AG08395 (cell line): ENCODE results near the gene SPACA6.
"Not testable (repeated sequence)": the region's sequence is repeated elsewhere in the genome, so short reads cannot be mapped to it uniquely, and the experiment has no call there.

ENCODE experiments used
- DNase-seq: peaks from one replicate; pipeline ENCODE4 v3.0.0; 2012; ENCODE audit warnings: mixed read lengths, low spot score

The SPACA6 gene

DNA sequence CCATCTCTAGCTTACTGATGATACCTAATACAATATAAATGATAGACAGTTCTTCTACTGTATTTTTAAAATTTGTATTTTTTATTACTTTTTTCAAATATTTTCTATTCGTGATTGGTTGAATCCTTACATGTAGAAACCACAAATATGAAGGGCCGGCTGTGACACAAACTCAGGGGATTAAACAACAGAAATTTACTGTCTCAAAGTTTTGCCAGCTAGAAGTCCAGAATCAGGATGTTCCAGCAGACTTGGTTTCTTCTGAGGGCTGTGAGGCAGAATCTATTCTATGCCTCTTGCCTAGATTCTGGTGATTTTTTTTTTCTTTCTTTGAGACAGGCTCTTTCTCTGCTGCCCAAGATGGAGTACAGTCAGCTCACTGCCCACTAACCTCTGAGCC is 44.8 kb downstream of the SPACA6 start:
- no peak for DNase-seq

GRCh38 chr19:51738523-51738922 is 45.4 kb downstream of the SPACA6 start:
- not testable (repeated sequence) for DNase-seq

- peak; percentile 29 for DNase-seq
Measured at GRCh38 chr19:51739466-51740213, 46.5 kb downstream of the SPACA6 start.

DNA sequence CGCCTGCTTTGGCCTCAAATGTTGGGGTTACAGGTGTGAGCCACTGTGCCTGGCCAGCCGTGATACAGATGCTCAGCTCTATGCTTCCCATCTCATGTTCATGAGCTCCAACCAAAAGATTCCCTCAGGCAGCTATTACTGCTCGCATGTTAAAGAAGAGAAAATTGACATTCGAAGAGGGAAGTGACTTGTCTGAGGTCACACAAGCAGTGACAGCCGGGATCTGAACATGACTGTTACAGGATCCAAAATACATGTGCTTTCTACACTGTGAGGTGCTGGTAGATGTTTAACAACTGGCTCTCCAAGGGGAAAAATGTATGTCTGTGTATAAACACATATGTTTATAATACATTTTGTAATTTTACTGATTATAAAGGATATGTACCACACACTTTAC is 47.2 kb downstream of the SPACA6 start:
- no peak for DNase-seq

DNA sequence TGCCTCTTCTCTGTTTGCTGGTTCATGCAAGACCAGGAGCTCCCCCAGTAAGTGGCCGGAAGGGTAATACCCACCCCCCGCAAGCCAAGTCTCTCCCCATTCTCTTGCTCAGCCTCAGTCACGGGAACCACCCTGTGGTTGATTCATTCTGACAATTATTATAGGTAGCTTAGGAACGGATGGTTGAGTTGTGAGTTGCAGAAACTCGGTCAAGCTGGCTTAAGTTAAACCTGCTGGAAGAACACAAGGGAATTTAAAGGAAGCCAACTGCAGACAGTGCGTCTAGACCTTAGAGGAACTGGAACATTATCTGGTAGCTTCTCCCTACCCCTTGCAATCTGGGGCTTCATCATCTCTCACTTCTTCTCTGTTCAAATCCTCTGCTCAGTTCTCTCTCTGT is 49.7 kb downstream of the SPACA6 start:
- DNase-seq, result peak; percentile 70

GRCh38 chr19:51743405-51743804 is 50.3 kb downstream of the SPACA6 start:
- DNase-seq, result no peak

DNA sequence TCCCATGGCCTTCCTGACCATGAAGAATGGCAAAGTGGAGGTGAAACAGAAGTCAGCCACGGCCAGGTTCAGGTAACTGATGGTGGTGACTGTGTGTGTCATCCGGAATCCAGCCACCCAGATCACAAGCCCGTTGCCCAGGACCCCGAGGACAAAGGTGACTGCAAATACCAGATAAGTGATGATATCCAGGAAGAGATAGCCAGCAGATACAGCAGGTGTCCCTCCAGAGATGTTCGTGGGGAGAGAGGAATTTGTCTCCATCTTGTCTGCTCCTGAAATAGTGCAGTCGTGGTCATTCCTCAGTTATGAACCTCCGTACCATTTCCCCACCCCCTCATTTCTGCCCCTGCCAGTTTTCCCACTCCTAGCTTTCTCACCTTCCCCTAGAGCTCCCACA is 53.6 kb downstream of the SPACA6 start:
- no peak for DNase-seq

GRCh38 chr19:51749979-51750378 is 56.8 kb downstream of the SPACA6 start:
- DNase-seq, result peak; percentile 85

GRCh38 chr19:51750400-51751094 is 57.4 kb downstream of the SPACA6 start:
- DNase-seq, result peak; percentile 61

DNA sequence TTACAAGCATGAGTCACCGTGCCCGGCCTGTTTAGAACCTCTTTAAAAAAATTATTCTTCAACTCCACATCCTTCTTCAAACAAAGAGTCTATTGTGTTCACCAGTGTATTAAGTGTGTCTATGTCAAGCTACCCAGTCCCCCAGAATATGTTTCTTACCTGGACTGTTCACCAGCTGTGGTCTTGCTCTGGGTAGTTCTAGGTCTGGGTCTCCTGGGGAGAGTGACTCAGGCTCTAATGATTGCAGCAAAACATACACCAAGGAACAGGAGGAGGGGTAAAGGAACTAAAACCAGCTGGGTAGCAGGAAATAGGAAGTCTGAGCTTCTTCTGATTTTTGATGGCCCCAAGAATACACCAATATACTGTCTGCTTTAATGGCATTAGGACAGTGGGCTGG is 58.5 kb downstream of the SPACA6 start, which contains the start of gene FPR1:
Gene FPR1 (minus strand): TSS at position 224 of the 400 bp plus-strand sequence. CDS start 4,884 bp downstream, outside the sequence.
- peak; percentile 33 for DNase-seq

- DNase-seq, result no peak
Measured at GRCh38 chr19:51754109-51754508, 61.0 kb downstream of the SPACA6 start.

- no peak for DNase-seq
Measured at GRCh38 chr19:51754770-51755169, 61.6 kb downstream of the SPACA6 start.
